Esophagus muscularis mucosa (tissue), 4 donors: ENCODE data around the gene OVAAL. TPM values are rescaled to one million over a fixed set of nuclear protein-coding genes. Genes with fewer than 3 reads are reported as not detected.
A peak's percentile ranks its signal among the peaks of the same experiment; 100 is the strongest.

ENCODE experiments used
- DNase-seq: peaks from one replicate; pipeline ENCODE4 v3.0.0-alpha.2; 2017; ENCODE audit errors: extremely low spot score
- H3K27ac ChIP-seq, 4 donors: fragments of 200-600 bp; sonication (generic); replicated peaks in 1 of 4; 1 replicate in 3 of 4; 2 replicates in 1 of 4; pipeline ENCODE4 v1.5.1; 2016 to 2019; ENCODE audit warnings: mild to moderate bottlenecking in 1 of 4
- H3K27me3 ChIP-seq, 4 donors: fragments of 200-600 bp; sonication (generic); one replicate each; pipeline versions ENCODE4 v1.5.1 to v1.6.0; 2016 to 2019
- H3K36me3 ChIP-seq, 4 donors: fragments of 200-600 bp; sonication (generic); one replicate each; pipeline ENCODE4 v1.5.1; 2016 to 2019
- H3K4me1 ChIP-seq, 4 donors: fragments of 200-600 bp; sonication (generic); one replicate each; pipeline ENCODE4 v1.5.1; 2016 to 2019
- H3K4me3 ChIP-seq, 4 donors: fragments of 200-600 bp; sonication (generic); 1 replicate in 2 of 4; 2 replicates in 2 of 4; pipeline ENCODE4 v1.5.1; 2016 to 2019; ENCODE audit warnings: mild to moderate bottlenecking in 4 of 4, moderate library complexity in 1 of 4
- H3K9me3 ChIP-seq, 4 donors: fragments of 200-600 bp; sonication (generic); 1 replicate in 3 of 4; 2 replicates in 1 of 4; pipeline ENCODE4 v1.5.1; 2016 to 2019
- EP300 ChIP-seq: sonication (generic); formaldehyde crosslinking; IDR thresholded peaks from one replicate; pipeline ENCODE4 v1.6.1; 2017; ENCODE audit warnings: antibody characterized with exemption
- POLR2A ChIP-seq: fragments of 450-650 bp; IDR thresholded peaks from one replicate; pipeline ENCODE4 v1.6.1; 2017; ENCODE audit warnings: antibody characterized with exemption, moderate library complexity, mild to moderate bottlenecking, low read depth
- POLR2AphosphoS5 ChIP-seq, 2 donors: sonication (generic); formaldehyde crosslinking; IDR thresholded peaks; one replicate each; pipeline ENCODE4 v1.6.1; 2017; ENCODE audit warnings: antibody characterized with exemption in 2 of 2
- WGBS: methylation state at CpG from one replicate; pipeline ENCODE4 v1.1.5; 2018; 5-methylcytosine and 5-hydroxymethylcytosine counted together
- intact Hi-C: fragments of 100-400 bp; cut with DNase I; formaldehyde crosslinking; loops from one replicate; pipeline ENCODE4 v1.15.1; 2023
- total RNA-seq, 4 donors: library from RNA; depleted of rRNA; stranded (reverse); fragments of >200 nt; gene quantifications; one replicate each; pipeline versions ENCODE4 v1.1.0 to v1.2.1, GENCODE V29; 2016
- TF ChIP-seq, protein P1 (sequence below), 3 experiments: fragments of 200-600 bp in 2 of 3; fragments of 450-650 bp in 1 of 3; sonication (generic) in 2 of 3; IDR thresholded peaks; one replicate each; pipeline ENCODE4 v1.5.1; 2017 to 2019; ENCODE audit warnings: antibody characterized with exemption in 3 of 3, mild to moderate bottlenecking in 2 of 3, moderate library complexity in 1 of 3

Gene OVAAL
- total RNA-seq, 4 donors from 2014 or later, result not detected

DNA sequence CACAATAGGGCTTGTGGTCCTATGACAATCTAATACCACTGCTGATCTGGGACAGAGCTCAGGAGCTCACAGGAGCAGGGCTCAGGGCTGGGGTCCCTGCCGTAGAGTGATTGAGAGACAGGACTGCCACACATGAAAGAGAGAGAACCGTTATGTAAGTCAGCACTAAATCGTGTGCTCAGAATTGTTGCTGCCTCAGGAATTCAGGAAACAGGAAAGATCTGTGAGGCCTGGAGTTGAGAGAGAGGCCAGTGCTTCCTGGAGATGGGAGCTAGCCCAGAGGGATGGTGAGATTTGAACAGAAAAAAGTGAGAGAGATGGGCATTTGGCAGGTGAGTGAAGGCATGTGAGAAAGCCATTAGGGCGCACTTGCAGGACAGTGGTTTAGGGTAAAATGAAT lies 38.9 kb upstream of the OVAAL start:
- Histone ChIP-seq H3K27ac (no peak overlapping the region), H3K27me3 (no peaks in the 10 kb centered on the region), H3K9me3 (no peaks in the 10 kb centered on the region), H3K4me3 (no peak overlapping the region), H3K36me3 (no peaks in the 10 kb centered on the region), H3K4me1 (peaks cover 8 to 12% (median 11%) of the 10 kb centered on the region in 4 donors)
- intact Hi-C loops, result loop anchor here (5.0 kb wide), 1 partner anchor 342 kb away; no protein-coding TSS in a partner anchor
- 63% methylated on average over 4 of the region's 4 CpGs for WGBS
- TF ChIP-seq POLR2A, result no peak
- TF ChIP-seq, protein P1, sequence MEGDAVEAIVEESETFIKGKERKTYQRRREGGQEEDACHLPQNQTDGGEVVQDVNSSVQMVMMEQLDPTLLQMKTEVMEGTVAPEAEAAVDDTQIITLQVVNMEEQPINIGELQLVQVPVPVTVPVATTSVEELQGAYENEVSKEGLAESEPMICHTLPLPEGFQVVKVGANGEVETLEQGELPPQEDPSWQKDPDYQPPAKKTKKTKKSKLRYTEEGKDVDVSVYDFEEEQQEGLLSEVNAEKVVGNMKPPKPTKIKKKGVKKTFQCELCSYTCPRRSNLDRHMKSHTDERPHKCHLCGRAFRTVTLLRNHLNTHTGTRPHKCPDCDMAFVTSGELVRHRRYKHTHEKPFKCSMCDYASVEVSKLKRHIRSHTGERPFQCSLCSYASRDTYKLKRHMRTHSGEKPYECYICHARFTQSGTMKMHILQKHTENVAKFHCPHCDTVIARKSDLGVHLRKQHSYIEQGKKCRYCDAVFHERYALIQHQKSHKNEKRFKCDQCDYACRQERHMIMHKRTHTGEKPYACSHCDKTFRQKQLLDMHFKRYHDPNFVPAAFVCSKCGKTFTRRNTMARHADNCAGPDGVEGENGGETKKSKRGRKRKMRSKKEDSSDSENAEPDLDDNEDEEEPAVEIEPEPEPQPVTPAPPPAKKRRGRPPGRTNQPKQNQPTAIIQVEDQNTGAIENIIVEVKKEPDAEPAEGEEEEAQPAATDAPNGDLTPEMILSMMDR (IDR thresholded peaks at IDR 0.05), result no peak
- no peak for TF ChIP-seq EP300
- no peak for TF ChIP-seq POLR2AphosphoS5 (IDR thresholded peaks at IDR 0.05)
- peak; percentile 37 for DNase-seq

DNA sequence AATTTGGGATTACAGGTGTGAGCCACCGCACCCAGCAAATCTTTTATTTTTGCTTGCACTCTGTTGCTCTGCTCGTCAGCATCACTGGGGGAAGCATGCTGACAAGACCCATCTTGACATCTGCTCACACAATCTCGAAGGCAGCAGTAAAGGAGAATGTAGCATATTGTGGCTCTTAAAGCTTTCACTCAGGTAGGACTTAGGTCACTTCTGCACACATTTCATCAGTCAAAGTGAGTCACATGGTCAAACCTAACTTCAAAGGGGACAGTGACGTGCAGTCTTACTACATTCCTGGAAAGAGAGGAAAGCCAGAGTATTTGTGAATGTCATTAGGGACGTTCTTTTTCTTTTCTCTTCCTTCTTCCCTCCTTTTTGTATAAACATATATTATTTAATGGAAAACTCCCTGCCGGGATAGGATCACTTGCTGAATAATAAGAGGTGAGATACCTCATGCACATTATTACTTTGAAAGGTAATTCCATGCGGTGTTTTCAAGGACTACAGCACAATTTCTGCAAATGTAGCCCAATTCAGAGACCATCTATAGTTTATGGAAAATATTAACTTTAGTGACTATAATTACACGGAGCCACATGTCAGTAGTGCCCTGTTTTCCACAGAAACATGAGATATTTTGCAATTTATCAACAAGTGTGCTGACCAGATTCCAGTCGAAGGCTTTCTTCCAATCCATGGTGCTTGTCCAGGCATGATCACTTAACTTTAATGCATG lies 37.1 kb upstream of the OVAAL start:
- H3K36me3 ChIP-seq, result no peaks in the 10 kb centered on the region
- no peaks in the 10 kb centered on the region for H3K9me3 ChIP-seq
- no peak overlapping the region for H3K4me3 ChIP-seq
- no peaks in the 10 kb centered on the region for H3K27me3 ChIP-seq
- 65% methylated on average over 9 of the region's 9 CpGs for whole genome bisulfite sequencing
- H3K4me1 ChIP-seq, result peaks cover 0 to 7% (median under 1%) of the 10 kb centered on the region in 4 donors
- no peak overlapping the region for H3K27ac ChIP-seq
- DNase-seq, result peak; percentile 66
- intact Hi-C loops, result no loop called here
- TF ChIP-seq POLR2A, result no peak
- TF ChIP-seq, protein P1 (IDR thresholded peaks at IDR 0.05), result no peak
- TF ChIP-seq EP300, result no peak
- no peak for TF ChIP-seq POLR2AphosphoS5 (IDR thresholded peaks at IDR 0.05)

DNA sequence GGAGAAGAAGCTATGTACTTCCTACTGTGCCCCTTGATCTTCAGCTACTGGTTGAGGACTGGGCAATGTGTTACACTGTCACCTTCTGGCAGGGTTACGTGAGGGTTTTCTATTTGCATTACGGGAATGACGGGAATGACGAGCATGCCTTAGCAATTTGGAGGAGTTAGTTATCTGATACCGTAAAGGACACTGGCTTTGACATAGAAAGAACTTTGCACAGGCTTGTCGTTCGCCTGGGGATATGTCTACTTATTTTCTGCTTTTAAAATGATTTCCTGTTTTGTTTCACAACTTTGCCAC lies 36.6 kb upstream of the OVAAL start:
- no peak overlapping the region for H3K4me3 ChIP-seq
- WGBS, result 82% methylated on average over 7 of the region's 7 CpGs
- H3K36me3 ChIP-seq, result no peaks in the 10 kb centered on the region
- intact Hi-C loops, result no loop called here
- peaks cover 0 to 7% (median 0%) of the 10 kb centered on the region in 4 donors for H3K4me1 ChIP-seq
- DNase-seq, result peak; percentile 45
- H3K9me3 ChIP-seq, result no peaks in the 10 kb centered on the region
- H3K27ac ChIP-seq, result no peak overlapping the region
- TF ChIP-seq EP300, result no peak
- TF ChIP-seq POLR2AphosphoS5 (IDR thresholded peaks at IDR 0.05), result no peak
- TF ChIP-seq, protein P1 (IDR thresholded peaks at IDR 0.05), result no peak
- no peak for TF ChIP-seq POLR2A
- no peaks in the 10 kb centered on the region for H3K27me3 ChIP-seq

DNA sequence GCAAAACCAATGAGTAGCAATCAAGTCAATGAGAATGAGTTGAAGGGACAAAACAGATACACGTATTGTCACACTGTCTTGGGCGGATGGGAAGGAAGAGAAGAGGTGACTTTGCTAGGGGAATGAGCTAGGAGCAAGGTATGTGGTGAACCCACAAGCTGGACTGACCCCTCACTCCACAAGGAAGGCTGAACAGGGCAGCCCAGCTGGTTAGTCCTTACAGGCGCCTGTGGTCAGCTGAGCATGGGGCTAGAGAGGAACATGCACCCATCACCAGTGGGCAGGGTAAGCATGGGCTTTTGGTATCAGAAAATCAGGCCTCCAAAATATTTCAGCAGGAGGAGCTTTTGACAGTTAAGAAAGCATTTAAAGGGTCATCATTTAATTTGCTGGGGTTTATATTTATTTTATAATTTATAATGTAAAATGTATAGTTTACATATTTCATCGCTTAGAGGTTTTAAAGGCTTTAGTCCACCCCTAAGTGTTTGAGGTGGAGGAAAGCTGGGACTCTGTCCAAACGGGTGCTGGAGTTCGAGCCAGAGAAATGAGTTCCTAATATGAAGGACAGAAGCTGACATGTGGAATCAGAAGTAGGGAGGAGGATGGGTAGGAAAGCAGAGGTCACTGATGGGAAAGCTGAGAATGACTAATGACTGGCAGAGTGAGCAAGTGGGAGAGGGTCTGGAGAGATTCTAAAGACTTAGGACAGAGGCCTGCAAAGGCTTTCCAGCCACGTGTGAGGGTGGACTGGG lies 34.4 kb upstream of the OVAAL start:
- 69% methylated on average over 7 of the region's 7 CpGs for WGBS
- no peaks in the 10 kb centered on the region for H3K27me3 ChIP-seq
- TF ChIP-seq, protein P1 (IDR thresholded peaks at IDR 0.05), result no peak
- TF ChIP-seq POLR2AphosphoS5 (IDR thresholded peaks at IDR 0.05), result no peak
- no peak for TF ChIP-seq POLR2A
- no peak for TF ChIP-seq EP300
- no peak for DNase-seq
- peaks cover 0 to 7% (median 0%) of the 10 kb centered on the region in 4 donors for H3K4me1 ChIP-seq
- no peak overlapping the region for H3K4me3 ChIP-seq
- intact Hi-C loops, result no loop called here
- no peaks in the 10 kb centered on the region for H3K9me3 ChIP-seq
- no peaks in the 10 kb centered on the region for H3K36me3 ChIP-seq
- H3K27ac ChIP-seq, result no peak overlapping the region
